H9 (cell line): ENCODE data around the gene KPNA2. TPM values are rescaled to one million over a fixed set of nuclear protein-coding genes. Genes with fewer than 3 reads are reported as not detected.

Experiments
- DNase-seq: peaks from one replicate; pipeline ENCODE4 v3.0.0-alpha.2; 2017
- H2AFZ ChIP-seq: one replicate; pipeline ENCODE4 v1.6.1; 2013; ENCODE audit warnings: mild to moderate bottlenecking, low read length, control low read depth, moderate library complexity
- H2AK5ac ChIP-seq: 2 replicates; pipeline ENCODE4 v1.6.1; 2013; ENCODE audit warnings: low read length, control low read depth, mixed read lengths; ENCODE audit not compliant: insufficient read length
- H2BK120ac ChIP-seq: one replicate; pipeline ENCODE4 v1.6.1; 2013; ENCODE audit warnings: low read depth, mild to moderate bottlenecking, low read length, control low read depth, inconsistent platforms; ENCODE audit not compliant: poor library complexity, severe bottlenecking
- H2BK12ac ChIP-seq: 2 replicates; pipeline ENCODE4 v1.6.1; 2013; ENCODE audit warnings: low read length, control low read depth, mixed read lengths, low read depth; ENCODE audit not compliant: insufficient read length
- H2BK15ac ChIP-seq: 2 replicates; pipeline ENCODE4 v1.6.1; 2013; ENCODE audit warnings: low read depth, low read length, control low read depth
- H2BK20ac ChIP-seq: one replicate; pipeline ENCODE4 v1.6.1; 2013; ENCODE audit warnings: low read depth, mild to moderate bottlenecking, low read length, control low read depth, inconsistent platforms; ENCODE audit not compliant: poor library complexity, severe bottlenecking
- H2BK5ac ChIP-seq: 2 replicates; pipeline ENCODE4 v1.6.1; 2013; ENCODE audit warnings: low read length, control low read depth, mixed read lengths; ENCODE audit not compliant: insufficient read length
- H3K14ac ChIP-seq: 2 replicates; pipeline ENCODE4 v1.6.1; 2013; ENCODE audit warnings: low read length, control low read depth; ENCODE audit not compliant: insufficient read depth
- H3K18ac ChIP-seq: 2 replicates; pipeline ENCODE4 v1.6.1; 2013; ENCODE audit warnings: low read depth, mild to moderate bottlenecking, mixed read lengths, low read length, control low read depth; ENCODE audit not compliant: insufficient read length
- H3K23ac ChIP-seq: 2 replicates; pipeline ENCODE4 v1.6.1; 2013; ENCODE audit warnings: low read length, control low read depth, mixed read lengths, low read depth; ENCODE audit not compliant: insufficient read length
- H3K23me2 ChIP-seq: 2 replicates; pipeline ENCODE4 v1.6.1; 2013; ENCODE audit warnings: low read depth, mild to moderate bottlenecking, mixed read lengths, low read length, control low read depth; ENCODE audit not compliant: insufficient read length, poor library complexity, severe bottlenecking
- H3K27ac ChIP-seq: 2 replicates; pipeline ENCODE4 v1.5.1; 2013; ENCODE audit warnings: low read length, control low read depth, mixed read lengths, low read depth; ENCODE audit not compliant: insufficient read length
- H3K27me3 ChIP-seq: 2 replicates; pipeline ENCODE4 v1.6.1; 2013; ENCODE audit warnings: low read length, control low read depth, inconsistent platforms; ENCODE audit not compliant: insufficient read depth
- H3K4ac ChIP-seq: 2 replicates; pipeline ENCODE4 v1.6.1; 2013; ENCODE audit warnings: low read depth, mild to moderate bottlenecking, control low read depth, inconsistent platforms, low read length, moderate library complexity
- H3K4me1 ChIP-seq: 2 replicates; pipeline ENCODE4 v1.6.1; 2013; ENCODE audit warnings: low read length, control low read depth, inconsistent platforms; ENCODE audit not compliant: insufficient read depth
- H3K4me2 ChIP-seq: 2 replicates; pipeline ENCODE4 v1.6.1; 2013; ENCODE audit warnings: low read length, control low read depth, mixed read lengths; ENCODE audit not compliant: insufficient read length, insufficient read depth
- H3K56ac ChIP-seq: 2 replicates; pipeline ENCODE4 v1.6.1; 2013; ENCODE audit warnings: low read depth, mild to moderate bottlenecking, mixed read lengths, low read length, control low read depth; ENCODE audit not compliant: insufficient read length
- H3K79me1 ChIP-seq: 2 replicates; pipeline ENCODE4 v1.6.1; 2013; ENCODE audit warnings: low read depth, mild to moderate bottlenecking, moderate library complexity, low read length, control low read depth, inconsistent platforms; ENCODE audit not compliant: insufficient read depth, poor library complexity, severe bottlenecking
- H3K79me2 ChIP-seq: 2 replicates; pipeline ENCODE4 v1.6.1; 2013; ENCODE audit warnings: low read length, control low read depth, inconsistent platforms; ENCODE audit not compliant: insufficient read depth
- H3K9ac ChIP-seq: 2 replicates; pipeline ENCODE4 v1.6.1; 2013; ENCODE audit warnings: low read length, control low read depth, mixed read lengths; ENCODE audit not compliant: insufficient read length; ENCODE audit errors: extremely low read depth
- H3K9me3 ChIP-seq: one replicate; pipeline ENCODE4 v1.6.1; 2013; ENCODE audit warnings: low read depth, low read length, inconsistent platforms; ENCODE audit not compliant: control insufficient read depth
- H3T11ph ChIP-seq: one replicate; pipeline ENCODE4 v1.6.1; 2013; ENCODE audit warnings: mild to moderate bottlenecking, low read length, control low read depth, inconsistent platforms
- H4K20me1 ChIP-seq: one replicate; pipeline ENCODE4 v1.6.1; 2013; ENCODE audit not compliant: control insufficient read depth, insufficient read length, insufficient read depth
- H4K5ac ChIP-seq: 2 replicates; pipeline ENCODE4 v1.6.1; 2013; ENCODE audit warnings: low read depth, mild to moderate bottlenecking, mixed read lengths, low read length, control low read depth; ENCODE audit not compliant: insufficient read length
- H4K8ac ChIP-seq: replicated peaks from 2 replicates; pipeline ENCODE4 v1.6.1; 2013; ENCODE audit warnings: low read length, control low read depth, mixed read lengths, low read depth; ENCODE audit not compliant: insufficient read length
- H4K91ac ChIP-seq: 2 replicates; pipeline ENCODE4 v1.6.1; 2013; ENCODE audit warnings: low read depth, mild to moderate bottlenecking, moderate library complexity, mixed read lengths, low read length, control low read depth; ENCODE audit not compliant: insufficient read length
- H3K27ac Mint-ChIP-seq, 3 experiments: 2 replicates in 2 of 3; 3 replicates in 1 of 3; pipeline ENCODE4 v1.8.0; 2020 to 2021; ENCODE audit warnings: mixed read lengths in 3 of 3, mild to moderate bottlenecking in 1 of 3, moderate library complexity in 1 of 3
- H3K27me3 Mint-ChIP-seq: 2 replicates; pipeline ENCODE4 v1.8.0; 2021; ENCODE audit warnings: low read depth, mild to moderate bottlenecking, moderate library complexity, mixed read lengths
- H3K36me3 Mint-ChIP-seq, 3 experiments: 2 replicates in 2 of 3; 3 replicates in 1 of 3; pipeline ENCODE4 v1.8.0; 2020 to 2021; ENCODE audit warnings: low read depth in 3 of 3, mixed read lengths in 3 of 3; ENCODE audit not compliant: insufficient read depth in 1 of 3
- H3K4me1 Mint-ChIP-seq, 2 experiments: 2 replicates each; pipeline ENCODE4 v1.8.0; 2020; ENCODE audit warnings: mixed read lengths in 2 of 2
- H3K4me3 Mint-ChIP-seq, 2 experiments: 2 replicates in 1 of 2; 3 replicates in 1 of 2; pipeline ENCODE4 v1.8.0; 2020 to 2021; ENCODE audit warnings: mild to moderate bottlenecking in 2 of 2, mixed read lengths in 2 of 2, moderate library complexity in 1 of 2
- H3K9me3 Mint-ChIP-seq, 2 experiments: 2 replicates in 1 of 2; 3 replicates in 1 of 2; pipeline ENCODE4 v1.8.0; 2020; ENCODE audit warnings: mild to moderate bottlenecking in 2 of 2, mixed read lengths in 2 of 2, moderate library complexity in 1 of 2
- CTCF ChIP-seq: fragments of 200-600 bp; sonication (generic); conservative IDR thresholded peaks from 3 replicates; pipeline ENCODE4 v1.8.0; 2021; ENCODE audit warnings: antibody characterized with exemption, mild to moderate bottlenecking
- WGBS: extraction: QIAGEN DNeasy Blood & Tissue Kit; methylation state at CpG from one replicate; pipeline ENCODE4 v1.1.7; 2013; ENCODE audit warnings: missing lambda C conversion rate, low lambda C conversion rate, mixed read lengths; ENCODE audit not compliant: insufficient read length; ENCODE audit errors: extremely low coverage; 5-methylcytosine and 5-hydroxymethylcytosine counted together
- total RNA-seq: library from RNA; stranded (reverse); gene quantifications from 2 replicates; pipeline ENCODE4 v1.2.1, GENCODE V29; 2021

The KPNA2 gene
- total RNA-seq, 1 experiment from 2014 or later, result 432 TPM

DNA sequence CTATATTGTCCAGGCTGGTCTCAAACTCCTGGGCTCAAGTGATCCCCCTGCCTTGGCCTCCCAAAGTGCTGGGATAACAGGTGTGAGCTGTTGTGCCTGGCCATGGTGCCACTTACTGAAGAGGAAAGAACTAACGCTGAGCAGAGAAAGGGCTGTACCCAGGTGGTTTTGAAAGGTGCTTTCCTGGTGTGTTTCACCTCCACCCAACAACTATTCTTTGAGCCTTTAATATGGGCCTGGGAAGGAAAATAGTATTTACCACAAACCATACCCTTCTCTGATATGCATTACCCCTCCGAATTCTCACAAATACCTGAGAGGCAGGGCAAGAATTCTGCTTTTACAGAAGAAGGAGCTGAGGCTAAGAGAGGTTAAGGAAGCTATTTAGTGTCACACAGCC is 24.8 kb downstream of the KPNA2 start:
- H2BK12ac ChIP-seq, result no peak overlapping the region
- H2BK120ac ChIP-seq, result no peak overlapping the region
- no peak overlapping the region for H3T11ph ChIP-seq
- Mint-ChIP-seq H3K9me3 (no peaks in the 10 kb centered on the region; a peak in 1 of 5 replicates), H3K4me1 (no peaks in the 10 kb centered on the region), H3K4me3 (no peak overlapping the region), H3K27me3 (peaks cover 1% of the 10 kb centered on the region; the same call in 1 of the 2 replicates), H3K27ac (no peak overlapping the region), H3K36me3 (no peaks in the 10 kb centered on the region; a peak in 1 of 7 replicates)
- no peaks in the 10 kb centered on the region for H3K23me2 ChIP-seq
- no peak overlapping the region for H3K4me2 ChIP-seq
- no peaks in the 10 kb centered on the region for H4K20me1 ChIP-seq
- H3K14ac ChIP-seq, result no peak overlapping the region
- H3K4ac ChIP-seq, result no peak overlapping the region
- no peak overlapping the region for H2AFZ ChIP-seq
- WGBS, result no CpG with 5 or more reads among the region's 2 CpGs
- H3K9ac ChIP-seq, result no peak overlapping the region
- H2BK5ac ChIP-seq, result no peak overlapping the region
- no peaks in the 10 kb centered on the region for H3K9me3 ChIP-seq
- no peak overlapping the region for H3K27ac ChIP-seq
- H3K56ac ChIP-seq, result no peak overlapping the region
- H2BK15ac ChIP-seq, result no peak overlapping the region
- DNase-seq, result no peak
- H4K8ac ChIP-seq, result no peak overlapping the region
- H3K27me3 ChIP-seq, result no peaks in the 10 kb centered on the region
- no peak overlapping the region for H3K23ac ChIP-seq
- no peak for TF ChIP-seq CTCF
- no peak overlapping the region for H4K5ac ChIP-seq
- no peak overlapping the region for H3K18ac ChIP-seq
- H3K79me1 ChIP-seq, result no peaks in the 10 kb centered on the region
- no peak overlapping the region for H2AK5ac ChIP-seq
- no peak overlapping the region for H2BK20ac ChIP-seq
- no peaks in the 10 kb centered on the region for H3K4me1 ChIP-seq
- no peak overlapping the region for H4K91ac ChIP-seq
- no peaks in the 10 kb centered on the region for H3K79me2 ChIP-seq
